Gastroesophageal sphincter (tissue), 4 donors: ENCODE measurements around the gene EXOC3L1. TPM values are rescaled to one million over a fixed set of nuclear protein-coding genes. Genes with fewer than 3 reads are reported as not detected.
A peak's percentile ranks its signal among the peaks of the same experiment; 100 is the strongest.

Experiments
- ATAC-seq: fragments of 150-250 bp; one replicate; pipeline ENCODE4 v1.9.1; 2016; ENCODE audit warnings: mild to moderate bottlenecking, moderate library complexity
- H3K27ac ChIP-seq, 4 donors: fragments of 200-600 bp; sonication (generic) in 3 of 4; 1 replicate in 3 of 4; 2 replicates in 1 of 4; pipeline ENCODE4 v1.5.1; 2016 to 2019
- H3K27me3 ChIP-seq: fragments of 200-600 bp; sonication (generic); one replicate; pipeline ENCODE4 v1.5.1; 2019
- H3K36me3 ChIP-seq, 2 donors: fragments of 200-600 bp; sonication (generic); one replicate each; pipeline ENCODE4 v1.5.1; 2019; ENCODE audit warnings: control low read depth in 1 of 2
- H3K4me1 ChIP-seq, 3 donors: fragments of 200-600 bp; sonication (generic); 1 replicate in 2 of 3; 2 replicates in 1 of 3; pipeline ENCODE4 v1.5.1; 2016 to 2019; ENCODE audit warnings: control low read depth in 2 of 3
- H3K4me3 ChIP-seq, 2 donors: fragments of 200-600 bp; sonication (generic); one replicate each; pipeline ENCODE4 v1.5.1; 2019; ENCODE audit warnings: mild to moderate bottlenecking in 1 of 2, moderate library complexity in 1 of 2
- H3K9me3 ChIP-seq, 3 donors: fragments of 200-600 bp; sonication (generic); one replicate each; pipeline ENCODE4 v1.5.1; 2017 to 2019; ENCODE audit warnings: control low read depth in 2 of 3
- EP300 ChIP-seq: sonication (generic); formaldehyde crosslinking; IDR thresholded peaks from one replicate; pipeline ENCODE4 v1.6.1; 2017; ENCODE audit warnings: antibody characterized with exemption, mild to moderate bottlenecking
- POLR2A ChIP-seq, 2 donors: fragments of 450-650 bp; IDR thresholded peaks; one replicate each; pipeline ENCODE4 v1.6.1; 2017; ENCODE audit warnings: antibody characterized with exemption in 2 of 2, mild to moderate bottlenecking in 2 of 2, moderate library complexity in 1 of 2
- POLR2AphosphoS5 ChIP-seq: sonication (generic); formaldehyde crosslinking; IDR thresholded peaks from one replicate; pipeline ENCODE4 v1.6.1; 2017; ENCODE audit warnings: antibody characterized with exemption
- WGBS, 2 donors: methylation state at CpG; one replicate each; pipeline ENCODE4 v1.1.5; 2018; ENCODE audit warnings: low coverage in 1 of 2; 5-methylcytosine and 5-hydroxymethylcytosine counted together
- total RNA-seq, 4 donors: library from RNA; depleted of rRNA; stranded (reverse); fragments of >200 nt; gene quantifications; one replicate each; pipeline ENCODE4 v1.1.0, GENCODE V29; 2016
- TF ChIP-seq, protein P1 (sequence below), 4 experiments: fragments of 200-600 bp in 2 of 4; fragments of 450-650 bp in 2 of 4; sonication (generic) in 1 of 4; IDR thresholded peaks; one replicate each; pipeline ENCODE4 v1.5.1; 2017 to 2019; ENCODE audit warnings: antibody characterized with exemption in 4 of 4, mild to moderate bottlenecking in 2 of 4, moderate library complexity in 2 of 4

The EXOC3L1 gene
- total RNA-seq, 4 donors from 2014 or later, result 1.6 to 6.1 (median 2.6) TPM

- Histone ChIP-seq H3K36me3 (peaks cover 0 to 19% of the 10 kb centered on the region in 2 donors), H3K4me3 (no peak overlapping the region), H3K9me3 (no peaks in the 10 kb centered on the region), H3K27me3 (peaks cover 17% of the 10 kb centered on the region), H3K27ac (peak overlapping the region; percentile 76 to 97 (median 95)), H3K4me1 (peaks cover 2 to 99% (median 43%) of the 10 kb centered on the region in 3 donors)
- no peak for ATAC-seq
- no peak for TF ChIP-seq EP300
- TF ChIP-seq, protein P1, sequence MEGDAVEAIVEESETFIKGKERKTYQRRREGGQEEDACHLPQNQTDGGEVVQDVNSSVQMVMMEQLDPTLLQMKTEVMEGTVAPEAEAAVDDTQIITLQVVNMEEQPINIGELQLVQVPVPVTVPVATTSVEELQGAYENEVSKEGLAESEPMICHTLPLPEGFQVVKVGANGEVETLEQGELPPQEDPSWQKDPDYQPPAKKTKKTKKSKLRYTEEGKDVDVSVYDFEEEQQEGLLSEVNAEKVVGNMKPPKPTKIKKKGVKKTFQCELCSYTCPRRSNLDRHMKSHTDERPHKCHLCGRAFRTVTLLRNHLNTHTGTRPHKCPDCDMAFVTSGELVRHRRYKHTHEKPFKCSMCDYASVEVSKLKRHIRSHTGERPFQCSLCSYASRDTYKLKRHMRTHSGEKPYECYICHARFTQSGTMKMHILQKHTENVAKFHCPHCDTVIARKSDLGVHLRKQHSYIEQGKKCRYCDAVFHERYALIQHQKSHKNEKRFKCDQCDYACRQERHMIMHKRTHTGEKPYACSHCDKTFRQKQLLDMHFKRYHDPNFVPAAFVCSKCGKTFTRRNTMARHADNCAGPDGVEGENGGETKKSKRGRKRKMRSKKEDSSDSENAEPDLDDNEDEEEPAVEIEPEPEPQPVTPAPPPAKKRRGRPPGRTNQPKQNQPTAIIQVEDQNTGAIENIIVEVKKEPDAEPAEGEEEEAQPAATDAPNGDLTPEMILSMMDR (IDR thresholded peaks at IDR 0.05), result no peak
- no peak for TF ChIP-seq POLR2AphosphoS5
- no peak for TF ChIP-seq POLR2A (IDR thresholded peaks at IDR 0.05)
- WGBS, 2 donors, result no CpG with 5 or more reads among the region's 9 CpGs
Observed at GRCh38 chr16:67169011-67169451, 20.9 kb downstream of the EXOC3L1 start.

DNA sequence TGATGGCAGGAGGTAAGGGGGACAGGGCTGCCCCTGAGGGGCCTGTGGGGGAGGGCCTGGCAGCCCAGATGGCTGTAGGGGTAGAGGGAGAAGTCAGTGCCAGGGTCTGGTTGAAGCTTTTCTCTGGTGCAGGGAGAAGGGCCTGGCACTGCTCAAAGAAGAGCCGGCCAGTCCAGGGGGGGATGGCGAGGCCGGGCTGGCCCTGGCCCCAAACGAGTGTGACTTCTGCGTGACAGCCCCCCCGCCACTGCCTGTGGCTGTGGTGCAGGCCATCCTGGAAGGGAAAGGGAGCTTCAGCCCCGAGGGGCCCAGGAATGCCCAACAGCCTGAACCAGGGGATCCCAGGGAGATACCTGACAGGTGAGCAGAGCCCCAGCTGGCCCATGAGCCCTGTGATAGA lies 22.3 kb downstream of the EXOC3L1 start:
- no peak overlapping the region for H3K4me3 ChIP-seq
- no peaks in the 10 kb centered on the region for H3K9me3 ChIP-seq
- peaks cover 0 to 19% of the 10 kb centered on the region in 2 donors for H3K36me3 ChIP-seq
- peaks cover 32% of the 10 kb centered on the region for H3K27me3 ChIP-seq
- peaks cover 0 to 99% (median 48%) of the 10 kb centered on the region in 3 donors for H3K4me1 ChIP-seq
- H3K27ac ChIP-seq, result peak overlapping the region in 3 of 4 donors; percentile 27 to 97 (median 88)
- ATAC-seq, result no peak
- TF ChIP-seq POLR2AphosphoS5 (no peak), POLR2A (IDR thresholded peaks at IDR 0.05) (no peak), EP300 (no peak)
- TF ChIP-seq, protein P1 (IDR thresholded peaks at IDR 0.05), result no peak
- WGBS, 2 donors, result no CpG with 5 or more reads among the region's 7 CpGs

- ATAC-seq, result no peak
- Histone ChIP-seq H3K27me3 (peaks cover 38% of the 10 kb centered on the region), H3K4me1 (peaks cover 0 to 99% (median 52%) of the 10 kb centered on the region in 3 donors), H3K4me3 (no peak overlapping the region), H3K36me3 (peaks cover 0 to 19% of the 10 kb centered on the region in 2 donors), H3K9me3 (no peaks in the 10 kb centered on the region), H3K27ac (peak overlapping the region in 3 of 4 donors; percentile 27 to 97 (median 88))
- TF ChIP-seq POLR2A (IDR thresholded peaks at IDR 0.05) (no peak), POLR2AphosphoS5 (no peak), EP300 (no peak)
- TF ChIP-seq, protein P1 (IDR thresholded peaks at IDR 0.05), result no peak
- WGBS, 2 donors, result 67 to 75% methylated on average over 2 of the region's 5 CpGs
Observed at GRCh38 chr16:67166598-67167168, 23.3 kb downstream of the EXOC3L1 start.

- no peak for ATAC-seq
- WGBS, 2 donors, result 33 to 50% methylated on average over 8 of the region's 18 CpGs
- peak overlapping the region in 3 of 4 donors; percentile 88 to 97 (median 91) for H3K27ac ChIP-seq
- peaks cover 38% of the 10 kb centered on the region for H3K27me3 ChIP-seq
- H3K4me1 ChIP-seq, result peaks cover 0 to 99% (median 55%) of the 10 kb centered on the region in 3 donors
- TF ChIP-seq POLR2AphosphoS5 (no peak), EP300 (no peak), POLR2A (IDR thresholded peaks at IDR 0.05) (no peak)
- TF ChIP-seq, protein P1 (IDR thresholded peaks at IDR 0.05), result no peak
- H3K9me3 ChIP-seq, result no peaks in the 10 kb centered on the region
- H3K36me3 ChIP-seq, result peaks cover 0 to 19% of the 10 kb centered on the region in 2 donors
- H3K4me3 ChIP-seq, result peak overlapping the region in 1 of 2 donors; percentile 58
Observed at GRCh38 chr16:67166110-67166547, 23.8 kb downstream of the EXOC3L1 start.
